GM12801 (cell line): ENCODE data around the gene NDOR1.

Experiments
- CTCF ChIP-seq: IDR thresholded peaks from one replicate; pipeline ENCODE4 v1.5.1; 2011; ENCODE audit warnings: control low read depth; ENCODE audit not compliant: insufficient read length; ENCODE audit errors: extremely low read depth

Gene NDOR1

DNA sequence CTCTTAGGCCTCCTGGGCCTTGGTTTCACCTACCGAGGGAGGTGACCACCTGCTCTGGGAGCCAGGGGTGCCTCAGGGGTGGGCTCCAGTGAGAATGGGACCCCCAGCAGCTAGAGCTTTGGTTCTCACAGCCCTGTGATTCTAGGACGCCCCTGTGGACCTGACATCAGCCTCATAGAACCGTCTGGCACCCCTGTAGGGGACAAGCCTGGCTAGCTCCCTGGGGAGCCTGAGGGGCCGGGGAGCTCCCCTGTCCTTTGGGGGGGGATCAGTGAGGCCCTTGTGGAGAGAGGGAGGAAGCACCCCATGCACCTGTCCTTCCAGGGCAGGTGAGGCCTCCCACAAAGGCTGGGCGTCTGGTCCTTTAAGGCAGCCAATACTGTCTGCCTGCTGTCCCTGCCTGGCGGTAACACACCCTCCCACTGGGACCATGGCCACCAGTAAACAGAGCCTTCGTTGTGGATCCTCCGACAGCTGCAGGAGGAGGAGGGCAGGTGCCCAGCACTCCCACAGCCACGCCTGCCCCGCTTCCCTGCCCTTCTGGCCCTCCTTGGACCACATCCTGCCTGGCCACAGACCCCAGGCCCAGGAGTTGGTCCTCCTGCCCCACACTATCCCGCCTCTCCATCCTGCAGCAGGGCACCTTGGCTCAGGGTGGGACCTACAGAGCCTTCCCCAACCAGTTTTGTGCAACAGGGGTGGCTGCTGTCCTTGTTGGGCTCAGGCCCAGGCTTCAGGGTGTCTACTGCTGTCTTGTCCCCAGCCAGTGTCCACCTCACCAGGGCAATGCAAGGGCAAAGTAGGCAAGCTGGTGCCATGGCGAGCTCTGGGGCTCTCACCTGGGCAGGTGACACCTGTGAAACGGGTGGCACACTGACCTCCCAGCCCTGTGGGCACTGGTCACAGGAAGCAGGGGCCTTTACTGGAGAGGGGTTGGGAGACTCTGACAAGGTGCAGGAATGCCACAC is 32.5 kb downstream of the NDOR1 start:
- no peak for TF ChIP-seq CTCF

DNA sequence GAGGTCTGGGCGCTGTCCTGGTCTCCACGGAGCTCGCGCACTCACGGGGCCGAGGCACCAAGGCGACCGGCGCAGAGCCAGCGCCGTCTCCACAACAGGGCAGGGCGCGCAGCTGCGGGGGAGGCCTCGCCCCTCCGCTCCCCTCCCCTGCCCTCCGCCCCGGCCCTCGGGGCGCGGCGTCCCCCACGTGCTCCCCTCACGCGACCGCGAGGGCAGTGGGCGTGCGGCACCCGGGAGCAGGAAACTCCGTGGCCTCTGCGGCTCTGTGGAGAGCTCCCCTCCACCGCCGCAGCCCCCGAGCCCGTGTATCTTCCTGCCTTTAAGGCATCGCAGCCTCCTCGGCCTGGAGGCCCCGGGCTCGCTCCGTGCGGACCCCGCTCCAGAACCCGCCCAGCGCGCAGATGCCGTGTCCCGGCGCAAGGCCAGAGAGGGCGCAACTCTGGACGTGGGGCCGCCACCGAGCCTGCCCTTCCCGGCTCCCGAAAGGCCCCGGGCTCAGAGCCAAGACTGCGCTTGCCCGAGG is 34.9 kb downstream of the NDOR1 start:
- TF ChIP-seq CTCF, result no peak

DNA sequence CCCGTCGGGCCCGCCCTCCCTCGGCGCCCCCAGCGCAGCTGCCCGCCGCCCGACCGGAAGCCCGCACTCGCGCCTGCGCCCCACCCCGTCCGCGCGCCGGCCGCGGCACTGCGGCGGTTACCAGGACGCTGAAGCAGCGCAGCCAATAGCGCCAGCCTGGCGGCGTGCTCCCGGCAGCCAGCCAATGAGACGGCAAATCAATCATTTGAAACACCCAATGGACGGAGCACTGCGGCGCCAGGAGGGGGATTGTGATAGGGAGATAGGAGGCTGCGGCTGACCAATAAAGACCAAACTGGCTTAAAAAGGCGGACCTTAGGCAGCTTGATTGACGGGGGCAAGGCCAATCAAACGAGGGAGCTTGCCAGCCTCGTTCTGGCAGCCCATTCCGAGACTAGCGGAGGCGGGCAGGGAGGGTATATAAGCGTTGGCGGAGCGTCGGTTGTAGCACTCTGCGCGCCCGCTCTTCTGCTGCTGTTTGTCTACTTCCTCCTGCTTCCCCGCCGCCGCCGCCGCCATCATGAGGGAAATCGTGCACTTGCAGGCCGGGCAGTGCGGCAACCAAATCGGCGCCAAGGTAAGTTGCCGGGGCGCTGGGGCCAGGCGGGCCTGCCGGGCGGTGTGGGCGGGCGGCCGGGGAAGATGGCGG is 35.5 kb downstream of the NDOR1 start, which contains the start of gene TUBB4B:
Gene TUBB4B, plus strand, starts transcription at position 447 of the 649 bp plus-strand sequence. Its CDS starts 74 bp downstream, at position 521.
- no peak for TF ChIP-seq CTCF

GRCh38 chr9:137241490-137242268 is 36.2 kb downstream of the NDOR1 start:
- no peak for TF ChIP-seq CTCF

- no peak for TF ChIP-seq CTCF
Measured at GRCh38 chr9:137242269-137243203, 37.0 kb downstream of the NDOR1 start.

GRCh38 chr9:137243626-137244485 is 38.4 kb downstream of the NDOR1 start:
- no peak for TF ChIP-seq CTCF
